ENCODE measurements around the gene RAB8B. TPM values are rescaled to one million over a fixed set of nuclear protein-coding genes. Genes with fewer than 3 reads are reported as not detected.

Gene RAB8B
- total and polyA plus RNA-seq, 5 experiments from 2014 or later, result 35.1 to 79.6 (median 40.7) TPM

DNA sequence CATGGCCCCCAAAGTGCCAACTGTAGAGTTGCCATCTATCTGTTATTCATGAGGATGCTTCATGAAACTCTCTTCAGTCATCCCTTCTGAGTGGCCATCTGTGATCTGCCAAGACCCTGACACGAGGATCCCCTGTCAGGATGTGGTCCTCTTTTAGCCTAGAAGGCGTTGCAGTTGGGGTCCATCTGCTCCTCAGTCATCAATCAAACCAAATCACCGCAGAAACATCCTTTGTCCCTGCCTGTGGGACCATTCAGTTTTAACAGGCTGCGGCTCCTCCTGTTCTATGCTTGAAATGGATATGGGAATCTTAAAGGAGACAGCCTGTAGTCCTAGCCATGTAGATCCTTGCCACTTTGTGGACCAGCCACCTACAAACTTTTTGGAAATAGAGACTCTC, 26.2 kb upstream of the RAB8B start:
- H3K36me3 Mint-ChIP-seq, result no peaks in the 10 kb centered on the region
- no peaks in the 10 kb centered on the region for H3K27me3 Mint-ChIP-seq
- no peak overlapping the region for H3K27ac Mint-ChIP-seq
- peaks cover 1 to 8% (median 5%) of the 10 kb centered on the region in 4 donors for H3K4me1 Mint-ChIP-seq
- ATAC-seq (no peak), DNase-seq (no peak)
- H3K4me3 Mint-ChIP-seq, result no peak overlapping the region
- H3K9me3 Mint-ChIP-seq, result no peaks in the 10 kb centered on the region
- POLR2A ChIA-PET, result interaction anchor here (0.7 kb wide), 1 partner anchor 98 kb away, joined by 5 read pairs; no protein-coding TSS in a partner anchor

DNA sequence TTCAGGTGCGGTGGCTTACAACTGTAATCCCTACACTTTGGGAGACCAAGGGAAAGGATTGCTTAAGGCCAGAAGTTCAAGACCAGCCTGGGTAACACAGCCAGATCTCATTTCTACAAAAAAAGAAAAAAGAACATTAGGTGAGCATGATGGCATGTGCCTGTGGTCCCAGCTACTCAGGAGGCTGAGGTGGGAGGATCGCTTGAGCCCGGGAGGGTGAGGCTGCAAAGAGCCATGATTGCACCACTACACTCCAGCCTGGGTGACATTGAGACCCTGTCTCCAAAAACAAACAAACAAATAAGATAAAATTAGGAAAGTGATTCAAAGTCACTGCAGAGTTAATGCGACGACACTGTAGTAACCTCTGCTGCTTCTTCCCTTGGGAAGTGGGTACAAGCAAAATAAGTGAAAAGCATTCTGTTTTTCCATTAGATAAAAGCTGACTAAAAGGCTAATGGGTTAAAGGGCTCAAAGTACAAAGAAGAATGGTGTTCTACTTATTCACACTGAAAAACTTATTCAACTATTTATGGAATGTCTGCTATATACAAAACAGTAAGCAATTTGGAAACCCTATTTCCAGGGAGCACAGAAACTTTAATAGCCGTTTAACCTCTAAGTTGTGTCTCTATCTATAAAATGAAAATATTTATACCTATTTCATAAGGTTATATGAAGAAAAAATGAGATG, 24.1 kb upstream of the RAB8B start:
- POLR2A ChIA-PET, result interaction anchor here (0.6 to 1.1 kb wide), 2 partner anchors 8 to 112 kb away, joined by 3 read pairs; partner anchors contain the start of gene RPS27L
- H3K27ac Mint-ChIP-seq, result no peak overlapping the region
- no peak overlapping the region for H3K4me3 Mint-ChIP-seq
- ATAC-seq, result no peak
- no peaks in the 10 kb centered on the region for H3K36me3 Mint-ChIP-seq
- no peaks in the 10 kb centered on the region for H3K27me3 Mint-ChIP-seq
- H3K4me1 Mint-ChIP-seq, result peaks cover 0 to 7% (median 3%) of the 10 kb centered on the region in 4 donors
- no peaks in the 10 kb centered on the region for H3K9me3 Mint-ChIP-seq
- DNase-seq, result no peak

DNA sequence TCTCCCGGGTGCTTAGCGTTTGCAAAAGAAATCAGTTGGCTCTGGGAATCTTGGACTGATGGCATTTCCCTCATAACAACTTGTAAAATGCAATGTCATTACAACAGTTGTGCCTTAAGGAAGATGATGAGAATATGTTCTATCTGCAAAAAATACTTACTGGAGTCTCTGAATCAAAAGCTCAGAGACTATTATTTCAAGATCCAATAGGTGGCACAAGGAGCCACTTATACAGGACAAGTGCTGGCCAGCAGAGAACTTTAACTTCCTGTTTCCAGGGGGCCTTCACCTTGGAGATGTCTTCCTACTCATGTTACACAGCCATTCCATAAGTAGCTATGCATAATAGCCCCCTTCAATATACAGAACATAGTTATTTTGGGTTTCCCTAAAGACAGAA, 23.2 kb upstream of the RAB8B start:
- DNase-seq (no peak), ATAC-seq (no peak)
- POLR2A ChIA-PET, result interaction anchor here (1.1 kb wide), 1 partner anchor 9 kb away, joined by 3 read pairs; the partner anchor contains the start of gene RPS27L
- Mint-ChIP-seq H3K9me3 (no peaks in the 10 kb centered on the region), H3K27me3 (no peaks in the 10 kb centered on the region), H3K4me1 (peaks cover 0 to 7% (median 3%) of the 10 kb centered on the region in 4 donors), H3K27ac (no peak overlapping the region), H3K36me3 (no peaks in the 10 kb centered on the region), H3K4me3 (no peak overlapping the region)

DNA sequence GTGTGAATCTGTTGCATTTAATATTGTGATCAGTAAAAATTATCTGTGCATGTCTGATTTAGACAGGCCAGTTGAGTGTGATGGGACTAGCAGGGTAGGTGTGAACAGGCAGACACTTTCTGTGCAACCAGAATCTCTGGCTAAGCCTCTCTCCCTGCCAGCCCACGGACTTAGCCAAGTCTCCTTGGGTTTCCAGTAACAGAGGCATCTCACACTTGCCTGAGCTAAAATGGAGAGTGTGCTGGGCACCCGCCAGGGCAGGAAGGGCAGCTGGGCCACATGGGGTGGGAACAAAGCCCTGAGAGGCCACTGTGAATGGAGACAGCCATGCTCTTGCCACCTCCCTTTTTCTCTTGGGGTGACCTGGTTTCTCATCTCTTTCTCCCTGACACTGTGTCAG, 19.6 kb upstream of the RAB8B start:
- H3K4me1 Mint-ChIP-seq, result peaks cover 0 to 14% (median 3%) of the 10 kb centered on the region in 4 donors

DNA sequence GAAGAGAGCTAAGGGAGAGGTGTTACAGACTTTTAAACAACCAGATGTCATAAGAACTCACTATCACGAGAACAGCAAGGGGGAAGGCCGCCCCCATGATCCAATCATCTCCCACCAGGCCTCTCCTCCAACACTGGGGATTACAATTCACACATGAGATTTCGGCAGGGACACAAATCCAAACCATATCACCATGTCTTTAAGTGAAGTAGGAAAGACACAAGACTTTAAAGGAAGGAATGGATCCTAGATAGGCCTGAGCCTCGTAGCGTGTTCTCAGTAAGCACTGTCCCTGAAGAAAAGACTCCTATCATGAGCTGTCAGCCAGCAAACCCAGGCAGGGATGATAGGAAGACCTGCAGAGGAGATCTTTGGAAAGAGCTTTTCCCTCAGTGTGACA, 17.0 kb upstream of the RAB8B start:
- H3K36me3 Mint-ChIP-seq, result no peaks in the 10 kb centered on the region
- no peak for ATAC-seq
- H3K27me3 Mint-ChIP-seq, result no peaks in the 10 kb centered on the region
- peaks cover 0 to 7% (median 0%) of the 10 kb centered on the region in 4 donors for H3K4me1 Mint-ChIP-seq
- POLR2A ChIA-PET, result no interaction called here
- H3K9me3 Mint-ChIP-seq, result no peaks in the 10 kb centered on the region
- DNase-seq, result no peak
- peak overlapping the region in 2 of 10 donors; percentile 35 to 76 for H3K27ac Mint-ChIP-seq
- H3K4me3 Mint-ChIP-seq, result no peak overlapping the region

More for the DNA sequence above, 19.6 kb upstream of the RAB8B start:
- DNase-seq (no peak), ATAC-seq (no peak)
- no peaks in the 10 kb centered on the region for H3K27me3 Mint-ChIP-seq
- H3K27ac Mint-ChIP-seq, result no peak overlapping the region
- H3K9me3 Mint-ChIP-seq, result no peaks in the 10 kb centered on the region
- no peak overlapping the region for H3K4me3 Mint-ChIP-seq
- POLR2A ChIA-PET, result interaction anchor here (0.7 to 1.4 kb wide), 2 partner anchors 12 to 15 kb away, joined by 3 read pairs; no protein-coding TSS in a partner anchor
- no peaks in the 10 kb centered on the region for H3K36me3 Mint-ChIP-seq

DNA sequence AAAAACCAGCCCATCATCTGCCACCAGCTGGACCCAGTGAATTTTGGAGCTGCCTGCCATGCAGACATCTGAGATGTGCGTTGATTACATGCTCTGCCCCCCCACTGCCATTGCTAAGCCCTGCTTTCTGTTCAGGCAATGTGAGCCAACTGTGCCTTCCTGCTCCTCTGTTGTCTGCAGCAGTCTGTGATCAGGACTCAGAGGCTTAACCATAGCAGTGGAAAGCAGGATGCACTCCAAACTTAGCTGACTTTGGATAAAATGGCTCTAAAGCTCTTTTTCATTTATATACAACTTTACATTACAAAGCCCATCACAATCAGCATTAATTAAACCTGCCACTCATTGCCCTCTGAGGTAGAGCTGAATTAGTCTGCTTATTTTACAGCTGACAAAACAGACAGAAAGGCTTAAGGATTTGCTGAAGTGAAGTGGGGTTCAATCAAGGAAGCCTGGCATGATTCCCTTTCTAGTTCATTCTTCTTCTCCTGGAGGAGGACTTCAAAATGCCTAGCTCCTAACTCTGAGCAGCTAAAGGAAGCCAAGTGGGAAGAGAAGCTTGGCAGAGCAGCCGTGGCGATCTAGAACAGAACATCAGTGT, 16.5 kb upstream of the RAB8B start:
- POLR2A ChIA-PET, result interaction anchor here (0.7 kb wide), 1 partner anchor 188 kb away, joined by 3 read pairs; no protein-coding TSS in a partner anchor
- no peak for DNase-seq

DNA sequence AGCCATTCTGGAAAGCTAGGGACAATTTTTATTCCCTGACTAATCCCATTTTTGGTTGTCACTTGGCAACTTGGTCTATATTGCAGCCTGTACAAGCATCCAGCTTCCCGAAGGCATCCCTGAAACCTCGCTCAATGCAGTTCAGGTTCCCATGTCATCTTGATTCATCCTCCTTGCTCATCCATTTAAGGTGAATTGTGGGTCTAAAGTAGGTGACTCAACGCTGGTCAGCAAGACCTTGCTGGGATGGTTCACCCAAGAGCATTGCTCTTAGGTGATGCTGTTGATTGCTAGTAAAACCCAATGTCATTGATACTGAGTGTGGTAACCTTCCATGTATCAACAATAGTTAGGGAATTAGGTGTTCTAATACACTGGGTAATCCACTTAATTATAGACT, 13.1 kb upstream of the RAB8B start:
- no peak for DNase-seq
- Mint-ChIP-seq H3K27me3 (no peaks in the 10 kb centered on the region), H3K4me3 (no peak overlapping the region), H3K4me1 (peaks cover 0 to 7% (median 0%) of the 10 kb centered on the region in 4 donors), H3K9me3 (no peaks in the 10 kb centered on the region), H3K36me3 (no peaks in the 10 kb centered on the region), H3K27ac (no peak overlapping the region)
- no peak for ATAC-seq
- POLR2A ChIA-PET, result interaction anchor here (0.6 kb wide), 1 partner anchor 1710 kb away, joined by 7 read pairs; no protein-coding TSS in a partner anchor

More for the DNA sequence above, 16.5 kb upstream of the RAB8B start:
- H3K36me3 Mint-ChIP-seq, result no peaks in the 10 kb centered on the region
- H3K4me1 Mint-ChIP-seq, result peaks cover 0 to 7% (median 0%) of the 10 kb centered on the region in 4 donors
- no peaks in the 10 kb centered on the region for H3K9me3 Mint-ChIP-seq
- no peaks in the 10 kb centered on the region for H3K27me3 Mint-ChIP-seq
- peak overlapping the region in 1 of 10 donors; percentile 47 for H3K27ac Mint-ChIP-seq
- no peak overlapping the region for H3K4me3 Mint-ChIP-seq
- no peak for ATAC-seq

DNA sequence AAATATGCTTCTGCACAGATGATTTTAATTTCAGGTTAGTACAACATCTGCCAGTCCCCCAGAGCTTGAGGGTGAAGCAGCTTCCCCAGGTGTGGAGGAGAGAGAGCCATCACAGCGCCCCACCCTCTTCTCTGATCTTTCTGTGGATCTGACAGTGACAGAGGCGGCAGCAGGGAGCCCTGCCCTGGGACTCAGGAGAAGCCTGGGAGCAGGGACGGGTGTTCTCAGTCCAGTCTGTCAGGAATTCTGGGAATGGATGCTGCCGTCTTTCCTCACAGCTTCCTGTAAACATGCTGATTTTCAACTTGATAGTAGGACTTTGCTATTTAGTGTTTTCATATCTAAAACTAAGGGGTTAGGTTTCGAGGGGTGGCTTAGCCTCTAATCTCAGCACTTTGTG, 11.4 kb upstream of the RAB8B start:
- Mint-ChIP-seq H3K27me3 (no peaks in the 10 kb centered on the region), H3K4me1 (no peaks in the 10 kb centered on the region), H3K36me3 (no peaks in the 10 kb centered on the region), H3K9me3 (no peaks in the 10 kb centered on the region), H3K27ac (peak overlapping the region in 1 of 10 donors; percentile 9), H3K4me3 (no peak overlapping the region)
- ATAC-seq, result no peak
- DNase-seq, result no peak
- POLR2A ChIA-PET, result interaction anchor here (1.4 kb wide), 1 partner anchor 14 kb away, joined by 3 read pairs; no protein-coding TSS in a partner anchor

DNA sequence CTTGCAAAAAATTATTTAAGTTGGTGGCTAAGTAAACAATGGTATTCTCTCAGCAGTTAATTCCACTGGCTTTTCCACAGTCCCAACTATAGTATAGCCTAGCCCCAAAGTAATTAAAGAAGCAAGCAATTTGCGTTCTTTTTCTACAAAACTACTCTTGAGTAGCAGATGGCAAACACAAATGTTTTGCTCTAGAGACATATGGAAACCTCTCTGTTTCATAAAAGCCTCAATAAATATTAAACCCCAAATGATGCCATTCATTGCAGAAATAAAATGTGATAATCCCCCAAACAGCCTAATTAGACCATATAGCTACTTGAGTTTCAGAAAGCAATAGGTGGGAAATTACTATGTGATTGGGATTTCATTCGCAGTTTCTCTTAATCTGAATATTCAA, 8.7 kb upstream of the RAB8B start:
- H3K4me3 Mint-ChIP-seq, result no peak overlapping the region
- H3K36me3 Mint-ChIP-seq, result no peaks in the 10 kb centered on the region
- DNase-seq, result no peak
- H3K9me3 Mint-ChIP-seq, result no peaks in the 10 kb centered on the region
- no peaks in the 10 kb centered on the region for H3K27me3 Mint-ChIP-seq
- H3K27ac Mint-ChIP-seq, result no peak overlapping the region
- POLR2A ChIA-PET, result interaction anchor here (0.6 kb wide), 1 partner anchor 234 kb away, joined by 3 read pairs; no protein-coding TSS in a partner anchor
- H3K4me1 Mint-ChIP-seq, result peaks cover 0 to 3% (median 0%) of the 10 kb centered on the region in 4 donors
- no peak for ATAC-seq

DNA sequence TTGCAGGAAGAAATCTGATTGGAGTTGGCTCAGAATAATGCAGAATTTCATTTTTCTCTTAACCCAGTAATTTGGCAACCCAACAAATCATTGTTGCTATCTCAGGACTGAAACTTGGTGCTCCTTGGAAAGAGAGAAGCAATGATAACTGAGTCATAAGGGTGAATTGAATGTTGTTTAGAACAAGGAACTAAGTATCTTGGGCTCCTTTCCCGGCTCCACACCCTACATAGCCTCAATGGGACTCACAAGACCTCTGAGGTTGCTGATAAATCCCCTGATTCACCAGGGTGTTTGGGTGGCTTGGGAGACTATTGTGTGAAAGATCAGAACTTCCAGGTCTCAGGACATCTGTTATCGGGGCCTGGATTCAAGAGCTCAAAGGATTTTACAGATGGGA, 7.8 kb upstream of the RAB8B start:
- no peaks in the 10 kb centered on the region for H3K27me3 Mint-ChIP-seq
- H3K4me3 Mint-ChIP-seq, result no peak overlapping the region
- no peak for DNase-seq
- H3K9me3 Mint-ChIP-seq, result no peaks in the 10 kb centered on the region
- POLR2A ChIA-PET, result no interaction called here
- ATAC-seq, result no peak
- H3K36me3 Mint-ChIP-seq, result no peaks in the 10 kb centered on the region
- no peak overlapping the region for H3K27ac Mint-ChIP-seq
- peaks cover 0 to 3% (median 1%) of the 10 kb centered on the region in 4 donors for H3K4me1 Mint-ChIP-seq

DNA sequence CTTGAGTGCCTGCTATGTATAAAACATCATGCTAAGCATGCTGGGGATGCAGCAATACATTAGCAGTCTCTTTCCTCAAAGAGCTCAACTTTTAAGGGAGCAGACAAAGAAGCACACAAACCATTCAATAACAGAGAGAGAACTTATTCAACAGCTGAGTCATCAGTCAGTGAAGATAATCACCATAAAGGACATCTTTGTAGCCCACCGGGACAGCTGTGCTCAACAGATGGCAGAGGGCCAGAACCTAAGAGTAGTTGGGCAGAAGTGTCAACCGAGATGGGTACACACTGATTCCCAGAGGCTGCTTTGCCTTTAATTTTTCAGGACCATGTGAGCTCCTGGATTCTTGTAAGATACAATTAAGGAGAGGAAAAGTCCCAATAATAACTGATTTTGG, 4.2 kb upstream of the RAB8B start:
- H3K4me3 Mint-ChIP-seq, result no peak overlapping the region
- no peak for ATAC-seq
- H3K27ac Mint-ChIP-seq, result no peak overlapping the region

DNA sequence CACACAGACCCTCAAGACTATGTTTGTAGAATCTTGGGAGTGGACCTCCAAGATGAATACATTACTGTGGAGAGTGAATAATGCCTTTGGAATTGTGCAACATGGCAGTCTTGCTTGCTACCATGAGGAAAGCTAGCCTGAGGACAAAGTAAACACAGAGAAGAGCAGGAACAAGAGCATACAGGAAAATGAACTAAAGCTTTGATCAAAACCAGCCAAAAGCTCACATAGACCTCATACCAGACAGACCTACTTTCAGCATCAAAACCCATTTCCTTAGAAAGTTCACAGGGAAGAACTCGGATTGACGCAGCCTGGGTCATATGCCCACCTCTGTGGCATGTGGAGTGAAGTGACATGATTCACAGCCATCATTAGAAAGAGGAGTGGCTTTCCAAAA, 3.3 kb upstream of the RAB8B start:
- Mint-ChIP-seq H3K36me3 (no peaks in the 10 kb centered on the region), H3K27ac (no peak overlapping the region), H3K4me1 (peaks cover 15 to 28% (median 20%) of the 10 kb centered on the region in 4 donors), H3K9me3 (no peaks in the 10 kb centered on the region), H3K27me3 (no peaks in the 10 kb centered on the region), H3K4me3 (no peak overlapping the region)
- POLR2A ChIA-PET, result interaction anchor here (1.0 kb wide), 1 partner anchor 29 kb away, joined by 3 read pairs; the partner anchor contains the start of gene RPS27L
- no peak for DNase-seq
- ATAC-seq, result no peak

More for the DNA sequence above, 4.2 kb upstream of the RAB8B start:
- H3K27me3 Mint-ChIP-seq, result no peaks in the 10 kb centered on the region
- H3K36me3 Mint-ChIP-seq, result no peaks in the 10 kb centered on the region
- peaks cover 8 to 19% (median 13%) of the 10 kb centered on the region in 4 donors for H3K4me1 Mint-ChIP-seq
- DNase-seq, result no peak
- H3K9me3 Mint-ChIP-seq, result no peaks in the 10 kb centered on the region
- POLR2A ChIA-PET, result no interaction called here
